ENCODE measurements around the gene MOV10L1.
"Not testable (repeated sequence)": the region's sequence is repeated elsewhere in the genome, so short reads cannot be mapped to it uniquely, and the experiment has no call there.

Gene MOV10L1

DNA sequence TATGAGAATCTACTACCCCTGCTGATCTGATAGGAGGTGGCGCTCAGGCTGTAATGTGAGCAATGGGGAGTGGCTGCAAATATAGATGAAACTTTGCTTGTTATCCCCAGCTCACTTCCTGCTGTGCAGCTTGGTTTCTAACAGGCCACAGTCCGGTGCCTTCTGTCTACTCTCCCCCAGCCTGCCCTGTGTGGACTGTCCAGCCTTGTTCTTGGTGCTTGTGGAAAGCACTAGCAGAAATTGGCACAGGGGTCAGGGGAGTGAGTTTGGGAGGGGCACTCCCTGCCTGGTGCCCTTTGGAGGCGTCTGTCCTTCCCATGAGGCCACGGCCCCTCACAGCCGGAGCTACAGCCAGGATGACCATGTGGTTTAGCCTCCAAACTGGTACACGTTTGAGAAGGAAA, 14.3 kb downstream of the MOV10L1 start:
- DNase-seq (ENCODE audit: low read depth, low spot score) = no peak

DNA sequence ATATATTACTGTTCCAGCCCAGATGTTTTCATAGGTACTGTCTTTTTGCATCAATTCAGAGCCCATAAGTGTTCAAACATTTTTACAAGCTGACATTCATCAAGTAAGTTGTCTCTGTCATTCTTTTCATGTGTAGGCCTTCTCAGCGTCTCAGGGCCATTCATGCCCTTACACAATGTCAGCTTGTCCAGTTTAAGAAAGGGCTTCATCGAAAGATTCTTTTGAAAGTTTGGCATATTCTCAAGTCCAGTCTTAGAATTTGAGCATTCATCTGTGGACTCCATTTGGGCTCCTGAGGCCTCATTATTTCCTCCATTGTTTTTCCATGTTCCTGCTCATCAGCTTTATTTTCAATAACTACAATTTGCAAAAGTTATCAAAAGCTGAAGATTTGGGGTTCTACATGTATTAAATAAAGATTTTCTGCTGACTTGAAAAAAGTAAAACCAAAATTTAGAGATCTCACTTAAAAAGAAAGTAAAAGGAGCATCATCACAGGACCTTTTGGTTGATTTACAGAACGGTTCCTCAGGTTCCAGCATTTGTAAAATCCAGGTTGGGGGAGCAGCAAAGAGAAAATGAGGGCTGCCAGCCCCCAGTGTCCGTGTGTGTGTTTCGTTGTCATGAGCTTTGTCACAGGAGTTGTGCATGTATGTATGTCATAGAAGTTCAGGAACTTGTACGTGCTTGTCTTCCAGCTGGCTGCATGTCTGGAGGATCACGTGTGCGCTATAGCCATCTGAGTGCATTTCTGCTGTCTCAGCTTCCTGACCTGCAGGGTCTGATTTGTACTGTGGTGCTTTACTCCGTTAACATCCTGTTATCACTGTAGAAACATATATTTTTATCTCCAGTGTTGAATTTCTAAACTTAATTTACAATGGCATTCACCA, 15.6 kb downstream of the MOV10L1 start:
- DNase-seq (ENCODE audit: low read depth, low spot score) = no peak

DNA sequence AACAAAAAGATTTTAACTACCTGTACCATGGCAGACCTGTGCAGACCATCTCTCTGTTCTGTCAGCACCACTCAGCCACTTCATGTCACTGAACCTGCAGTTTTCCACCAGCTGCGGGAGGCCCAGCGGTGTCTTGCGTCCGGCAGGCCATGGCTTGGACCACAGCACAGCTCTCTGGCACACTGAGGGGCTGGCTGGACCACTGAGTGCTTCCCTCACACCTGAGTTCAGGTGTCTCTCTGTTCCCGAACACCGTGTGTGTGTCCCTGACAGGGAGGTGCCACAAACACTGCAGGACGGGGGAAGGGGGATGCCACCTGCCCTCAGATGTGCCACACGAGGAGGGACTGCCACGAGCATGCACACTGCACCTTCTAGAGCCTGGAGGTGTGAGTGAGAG, 17.7 kb downstream of the MOV10L1 start:
- DNase-seq (ENCODE audit: low read depth, low spot score) = no peak

DNA sequence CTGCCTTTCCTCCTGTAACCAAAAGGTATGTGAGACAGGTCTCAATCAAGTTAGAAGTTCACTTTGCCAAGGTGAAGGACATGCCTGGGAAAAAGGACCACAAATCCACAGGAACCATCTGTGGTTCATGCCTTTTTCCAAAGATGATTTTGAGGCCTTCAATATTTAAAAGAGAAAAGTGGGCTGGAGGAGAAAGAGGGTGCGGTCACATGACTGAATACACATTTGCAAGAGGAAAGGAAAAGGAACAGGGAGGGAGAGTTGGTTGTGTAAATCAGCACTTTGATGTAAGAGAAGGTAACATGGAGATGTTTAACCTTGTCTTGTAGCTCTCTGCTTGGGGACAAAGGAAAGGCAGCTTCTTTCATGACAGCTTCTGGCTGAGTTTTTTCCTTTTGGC, 21.2 kb downstream of the MOV10L1 start:
- DNase-seq (ENCODE audit: low read depth, low spot score) = no peak

DNA sequence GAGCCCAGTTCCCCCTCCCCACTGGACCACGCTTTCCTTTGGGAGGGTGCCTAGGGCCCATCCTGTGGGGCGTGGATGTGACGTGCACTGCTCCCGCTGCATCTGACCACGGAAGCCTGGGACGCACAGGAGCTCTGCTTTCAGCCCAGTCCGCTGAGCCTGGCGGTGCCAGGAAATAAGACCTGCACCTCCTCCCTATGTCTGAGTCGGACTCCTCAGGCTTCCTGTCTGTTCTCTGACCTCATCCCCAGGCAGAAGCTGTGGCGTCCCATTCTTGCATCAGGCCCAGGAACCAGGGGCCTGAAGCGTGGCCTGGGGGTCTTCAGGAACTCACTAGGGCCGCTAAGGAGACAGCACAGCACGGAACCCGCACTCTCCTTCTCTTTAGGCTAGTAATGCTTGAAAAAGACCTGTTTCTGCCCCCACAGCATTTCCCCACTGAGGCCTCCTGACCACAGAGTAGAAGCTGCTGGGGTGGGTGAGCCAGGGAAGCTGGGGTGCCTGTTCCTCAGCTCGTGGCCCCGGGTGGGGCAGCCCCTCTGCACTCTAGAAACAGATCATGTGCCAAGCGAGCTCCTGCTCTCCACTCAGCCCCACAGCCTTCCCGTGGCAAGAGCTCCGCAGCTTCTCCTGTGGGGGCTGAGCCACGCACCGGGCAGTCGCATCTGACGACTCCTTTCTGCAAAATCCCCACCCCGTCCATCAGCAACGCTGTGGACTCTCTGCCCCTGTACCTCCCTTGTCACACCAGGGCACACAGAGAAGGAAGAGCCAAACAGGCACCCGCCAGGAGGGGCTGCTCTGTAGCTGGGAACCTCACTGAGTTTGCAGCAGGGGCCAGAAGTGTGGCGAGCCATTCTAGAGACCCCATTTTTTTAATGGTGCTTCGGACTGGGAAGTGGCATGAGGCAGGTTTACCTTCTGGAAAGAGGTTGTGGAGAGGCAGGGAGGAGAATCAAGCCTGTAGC, 22.6 kb downstream of the MOV10L1 start:
- DNase-seq (ENCODE audit: low read depth, low spot score) = no peak

DNA sequence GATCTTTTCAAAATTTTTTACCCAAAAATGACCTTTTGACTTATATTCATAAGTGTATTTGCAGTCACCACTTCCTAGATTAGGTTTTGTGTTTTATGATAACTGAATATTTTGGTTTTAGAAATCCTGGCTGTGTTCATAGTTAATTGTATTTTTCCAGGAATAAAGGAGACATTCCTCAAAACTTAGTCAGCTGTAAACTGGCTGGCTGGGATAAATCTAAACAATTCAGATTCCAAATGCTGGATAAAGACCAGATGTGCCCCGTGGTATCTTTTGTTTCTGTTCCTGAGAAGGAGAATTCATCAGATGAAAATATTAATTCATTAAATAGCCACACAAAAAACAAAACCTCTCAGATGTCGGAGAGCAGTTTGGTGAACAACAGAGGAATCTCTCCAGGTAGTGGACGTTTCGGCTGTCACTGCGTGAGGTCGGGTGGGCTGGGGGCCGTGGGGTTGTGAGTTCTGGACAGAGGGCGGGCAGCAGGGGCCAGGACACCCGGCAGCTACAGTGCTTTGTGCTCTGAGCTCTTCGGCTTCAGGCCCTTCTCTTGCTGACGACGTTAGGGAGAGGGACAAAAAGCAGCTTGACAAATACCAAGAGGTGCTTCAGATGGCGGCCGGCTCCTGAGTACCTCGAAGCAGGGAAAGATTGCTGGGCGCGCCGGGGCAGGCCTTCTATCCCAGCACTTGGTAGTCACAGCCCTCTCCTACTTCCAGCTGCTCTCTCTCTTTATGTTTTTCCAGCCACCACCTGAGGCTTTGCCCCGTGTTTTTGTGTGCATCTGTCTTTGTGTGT, 24.6 kb downstream of the MOV10L1 start:
- no peak for DNase-seq (ENCODE audit: low read depth, low spot score)

DNA sequence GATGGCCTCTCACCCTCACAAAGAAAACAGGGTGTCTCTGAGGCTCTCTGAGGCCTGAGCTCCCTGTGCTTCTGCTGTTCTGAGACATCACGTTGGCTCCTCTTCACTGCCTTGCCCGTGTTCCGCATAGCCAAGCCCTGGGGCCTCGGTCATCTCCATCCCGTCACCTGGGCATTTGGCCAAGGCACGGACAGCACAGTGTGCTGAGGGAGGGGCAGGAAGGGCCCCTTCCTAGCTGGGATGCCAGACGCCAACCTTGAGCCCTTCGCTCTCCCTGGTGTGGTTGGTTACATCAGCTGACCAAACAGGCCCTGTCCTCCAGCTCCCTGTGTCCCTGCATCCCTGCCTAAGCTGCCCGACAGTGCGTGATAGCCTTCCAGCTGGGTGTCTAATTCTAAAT, 25.9 kb downstream of the MOV10L1 start:
- DNase-seq (ENCODE audit: low read depth, low spot score) = no peak

DNA sequence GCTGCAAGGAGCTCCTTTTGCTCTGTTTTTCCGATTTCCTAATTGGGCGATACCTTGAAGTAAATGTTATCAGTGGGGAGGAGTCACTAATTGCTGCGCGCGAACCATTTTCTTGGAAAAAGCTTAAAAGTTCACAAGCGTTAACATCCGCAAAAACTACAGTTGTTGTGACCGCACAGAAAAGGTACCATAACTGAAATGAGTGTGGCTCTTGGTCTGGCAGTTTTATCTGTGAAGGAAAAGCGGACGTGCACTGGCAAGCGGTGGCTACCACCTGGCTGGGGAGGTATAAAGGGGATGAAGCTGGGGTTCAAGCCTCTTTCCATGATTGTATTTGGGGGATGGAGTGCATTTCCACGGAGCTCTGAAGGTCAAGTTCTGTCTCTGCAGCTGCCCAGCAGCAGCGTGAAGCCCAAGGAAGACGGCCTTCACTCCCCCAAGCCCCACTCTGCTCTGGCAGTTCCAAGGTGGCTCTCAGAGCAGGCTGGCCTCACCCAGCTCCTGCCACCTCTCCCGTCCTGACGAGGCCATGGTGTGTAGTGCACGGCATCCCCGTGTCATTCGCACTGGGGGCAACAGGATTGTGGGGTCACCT, 27.5 kb downstream of the MOV10L1 start:
- DNase-seq (ENCODE audit: low read depth, low spot score) = no peak

DNA sequence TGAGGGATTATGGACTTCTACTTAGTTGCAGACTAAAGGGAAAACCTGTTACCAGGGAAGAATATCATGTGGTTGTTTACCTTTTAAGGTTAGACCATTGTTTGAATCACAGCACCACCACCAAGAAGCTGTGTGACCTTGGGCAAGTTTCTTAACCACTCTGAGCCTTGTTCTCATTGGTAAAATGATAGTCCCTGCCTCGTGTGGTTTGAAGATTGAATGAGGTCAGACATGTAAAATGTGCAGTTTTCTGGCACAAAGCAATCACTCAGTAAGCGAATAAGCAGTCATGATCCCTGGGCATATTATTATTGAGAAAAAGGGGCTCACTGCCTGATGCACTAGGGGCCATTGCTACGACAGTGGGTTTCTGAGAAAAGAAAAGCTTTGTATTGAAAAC, 28.3 kb downstream of the MOV10L1 start:
- no peak for DNase-seq (ENCODE audit: low read depth, low spot score)

DNA sequence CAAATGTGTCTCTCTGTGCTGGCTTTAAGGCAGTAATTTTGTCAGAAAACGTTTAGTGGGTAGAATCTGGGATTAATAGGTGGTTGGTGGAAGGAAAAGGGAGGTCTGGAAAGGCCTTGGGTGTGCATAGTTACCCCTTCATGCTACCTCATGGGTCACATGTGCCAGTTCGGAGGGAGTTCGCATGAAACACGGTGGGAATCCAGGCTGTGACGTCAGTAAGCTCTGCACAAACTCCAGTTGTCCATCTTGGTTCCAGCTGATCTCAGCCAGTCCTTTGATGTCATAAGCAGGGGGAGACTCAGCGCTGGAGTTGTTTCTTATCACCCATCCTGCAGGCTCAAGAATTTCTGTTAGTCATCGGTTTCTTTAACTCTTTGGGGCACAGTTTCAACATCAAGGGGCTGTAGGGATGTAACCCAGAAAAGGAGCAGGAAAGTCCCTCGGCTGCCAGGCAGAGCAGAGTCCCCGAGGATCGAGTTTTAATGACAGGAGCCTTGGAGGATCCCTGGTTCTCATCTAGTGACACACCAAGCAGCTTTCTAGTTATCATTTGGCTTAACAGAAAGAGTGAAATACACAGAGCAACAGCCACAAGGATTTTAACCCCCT, 28.9 kb downstream of the MOV10L1 start:
- DNase-seq (ENCODE audit: low read depth, low spot score) = peak; percentile 83

DNA sequence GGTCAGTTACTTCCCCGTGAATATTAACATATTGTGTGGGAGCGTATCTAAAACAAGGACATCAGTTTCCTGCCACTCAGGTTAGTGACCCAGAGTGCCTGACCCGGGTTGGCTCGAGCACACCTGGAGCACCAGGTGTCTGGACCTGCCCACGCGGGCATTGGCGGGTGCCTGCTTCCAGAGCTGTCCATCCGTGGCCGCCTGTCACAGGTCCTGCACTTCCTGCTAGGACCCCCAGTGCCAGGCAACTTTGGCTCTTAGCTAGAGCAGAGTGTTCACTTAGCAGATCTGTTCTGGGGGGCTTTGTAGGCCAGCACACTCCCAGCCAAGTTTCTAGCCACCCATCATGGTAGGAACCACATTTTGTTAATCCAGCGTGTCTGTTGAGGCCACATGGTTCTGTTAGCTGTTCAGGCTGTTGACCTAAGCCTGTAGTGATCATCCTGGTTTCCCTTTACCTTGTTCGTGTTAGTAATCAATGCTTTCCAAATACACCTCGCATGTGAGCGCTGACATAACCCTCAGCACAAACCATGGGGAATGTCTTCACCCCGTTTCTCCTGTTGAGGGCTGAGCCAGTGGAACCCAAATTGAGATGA, 29.5 kb downstream of the MOV10L1 start:
- DNase-seq (ENCODE audit: low read depth, low spot score) = no peak

DNA sequence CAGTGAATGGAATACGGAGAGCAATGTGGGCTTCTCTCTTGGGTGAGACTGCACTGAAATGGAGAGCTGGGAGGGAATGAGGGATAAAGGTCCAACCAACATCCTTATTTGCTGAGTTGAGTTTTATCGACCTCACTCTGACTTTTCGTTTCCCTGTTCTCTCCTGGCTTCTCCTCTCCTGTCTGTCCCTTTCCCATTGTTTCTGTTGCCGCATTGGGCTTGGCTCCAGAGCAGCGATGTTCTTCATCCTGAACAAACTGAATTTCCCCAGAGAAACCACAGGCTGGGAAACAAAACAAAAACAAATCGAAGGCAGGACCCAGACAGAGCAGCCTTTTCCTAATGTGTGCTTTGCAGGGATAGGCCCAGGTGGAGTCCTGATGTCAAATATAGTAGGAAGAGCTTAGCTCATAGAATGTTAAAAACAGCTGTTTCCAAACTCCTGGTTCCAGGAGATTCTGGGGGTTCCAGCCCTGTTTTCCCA, 30.0 kb downstream of the MOV10L1 start:
- DNase-seq (ENCODE audit: low read depth, low spot score) = no peak

DNA sequence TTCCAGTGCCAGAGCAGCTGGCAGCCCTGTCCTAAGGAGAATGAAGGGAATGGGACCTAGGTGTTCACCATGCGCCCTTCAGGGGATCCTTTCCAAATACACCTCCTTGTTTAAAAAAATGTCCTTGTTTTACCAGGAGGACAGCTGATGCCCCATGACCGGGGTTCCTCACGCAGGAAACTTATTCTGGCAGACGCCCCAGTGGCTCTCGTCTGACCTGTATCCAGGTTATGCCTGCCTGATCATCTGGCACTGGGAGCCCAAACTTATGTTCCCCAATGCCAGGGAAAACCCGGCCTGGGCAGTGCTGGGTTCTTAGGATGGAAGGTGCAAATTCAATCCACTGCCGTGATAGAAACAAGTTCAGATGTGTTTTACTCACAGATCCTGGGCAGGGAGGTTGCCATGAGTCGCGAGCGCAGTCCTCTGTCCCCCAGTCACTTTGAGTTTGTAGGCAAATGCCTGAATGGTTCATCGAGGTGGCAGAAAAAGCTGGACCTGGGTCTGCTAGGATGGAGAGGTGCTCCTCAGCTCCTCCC, 31.5 kb downstream of the MOV10L1 start:
- no peak for DNase-seq (ENCODE audit: low read depth, low spot score)

DNA sequence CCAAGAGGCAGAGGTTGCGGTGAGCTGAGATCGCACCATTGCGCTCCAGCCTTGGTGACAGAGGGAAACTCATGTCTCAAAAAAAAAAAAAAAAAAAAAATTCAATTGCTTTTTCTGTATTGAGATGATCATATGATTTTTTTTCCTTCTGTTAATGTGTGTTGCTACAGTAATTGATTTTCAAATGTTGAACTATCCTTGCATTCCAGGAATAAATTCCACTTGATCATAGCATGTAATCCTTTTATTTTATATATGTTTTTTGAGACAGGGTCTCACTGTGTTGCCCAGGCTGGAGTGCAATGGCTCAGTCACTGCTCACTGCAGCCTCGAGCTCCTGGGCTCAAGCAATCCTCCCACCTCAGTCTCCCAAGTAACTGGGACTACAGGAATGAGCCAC, 33.3 kb downstream of the MOV10L1 start:
- no peak for DNase-seq (ENCODE audit: low read depth, low spot score)

DNA sequence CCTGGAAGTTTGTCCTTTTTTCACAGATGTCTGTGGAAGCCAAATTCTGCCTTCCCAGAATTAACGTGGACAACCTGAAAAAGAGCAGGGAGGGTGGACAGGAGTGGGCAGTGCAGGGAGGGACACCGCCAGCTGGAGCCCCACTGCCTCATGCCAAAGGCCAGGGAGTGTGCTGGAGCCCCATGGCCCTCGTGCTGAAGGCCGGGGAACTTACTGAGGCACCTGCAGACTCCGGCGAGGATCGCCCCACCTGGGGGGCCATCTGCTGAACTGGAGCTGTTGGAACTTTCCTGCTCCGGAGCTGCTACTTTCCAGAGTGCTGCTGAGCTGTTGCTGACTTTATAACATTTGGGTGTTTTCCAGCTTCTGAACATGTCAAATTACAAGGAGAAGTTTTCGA, 35.2 kb downstream of the MOV10L1 start:
- DNase-seq (ENCODE audit: low read depth, low spot score) = no peak

DNA sequence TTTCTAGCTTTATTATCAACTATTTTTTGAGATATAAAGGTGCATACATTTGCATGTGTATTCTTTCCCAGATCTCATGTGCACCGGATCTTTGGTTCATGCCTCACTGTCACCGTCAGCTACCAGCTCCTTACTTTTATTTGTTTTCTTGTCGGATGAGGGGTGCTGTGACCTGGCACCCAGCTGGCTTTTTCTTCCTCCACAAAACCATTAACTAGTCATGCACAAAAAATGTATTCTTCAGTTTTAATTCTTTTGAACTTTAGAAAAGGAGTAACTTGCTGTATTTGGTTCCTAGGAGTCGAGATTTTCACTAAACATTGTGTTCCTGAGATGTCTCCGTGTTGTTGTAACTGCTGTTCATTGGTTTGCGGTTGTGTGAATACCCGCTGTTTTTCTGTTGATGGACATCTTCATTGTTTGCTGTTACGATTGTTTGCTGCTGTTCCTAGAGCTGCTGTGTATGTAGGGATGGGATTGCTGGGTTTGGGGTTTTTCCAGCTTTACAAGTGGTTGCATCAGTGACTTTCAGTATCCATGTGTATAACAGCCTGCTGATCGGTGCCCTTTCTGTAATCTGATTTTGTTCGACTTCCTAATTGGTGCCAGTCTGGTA, 39.4 kb downstream of the MOV10L1 start:
- DNase-seq (ENCODE audit: low read depth, low spot score) = no peak

DNA sequence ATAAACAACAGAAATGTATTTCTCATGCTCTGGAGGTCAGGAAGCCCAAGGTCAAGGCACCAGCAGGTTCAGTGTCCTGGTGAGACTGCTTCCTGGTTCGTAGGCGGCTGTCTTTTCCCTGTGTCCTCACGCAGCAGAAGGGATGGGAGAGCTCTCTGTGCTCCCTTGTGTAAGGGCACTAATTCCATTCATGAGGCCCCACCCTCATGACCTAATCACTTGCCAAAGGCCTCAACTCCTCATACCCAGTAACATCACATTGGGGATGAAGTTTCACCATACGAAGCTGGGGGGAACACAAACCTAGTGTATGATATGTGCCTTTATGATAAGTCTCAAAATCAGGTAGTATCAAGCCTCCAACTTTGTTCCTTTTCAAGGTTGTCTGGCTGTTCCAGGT, 42.1 kb downstream of the MOV10L1 start:
- DNase-seq (ENCODE audit: low read depth, low spot score) = no peak

DNA sequence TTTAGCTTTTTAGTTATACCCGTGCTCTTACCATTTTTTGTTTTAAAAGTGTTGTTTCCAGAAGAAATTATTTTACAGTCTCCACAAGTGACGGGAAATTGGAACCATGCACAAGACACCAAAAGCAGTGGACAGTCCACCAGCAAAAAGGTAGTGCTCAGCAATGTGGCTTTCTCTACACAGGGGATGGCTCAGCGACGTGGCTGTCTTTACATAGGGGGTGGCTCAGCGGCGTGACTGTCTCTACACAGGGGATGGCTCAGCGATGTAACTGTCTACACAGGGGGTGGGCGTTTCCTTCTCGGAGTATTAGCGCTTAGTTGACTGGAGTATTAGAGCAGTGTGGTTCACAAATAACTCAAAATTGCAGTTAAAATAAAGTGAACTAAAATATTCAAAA, 44.7 kb downstream of the MOV10L1 start:
- DNase-seq (ENCODE audit: low read depth, low spot score) = no peak

DNA sequence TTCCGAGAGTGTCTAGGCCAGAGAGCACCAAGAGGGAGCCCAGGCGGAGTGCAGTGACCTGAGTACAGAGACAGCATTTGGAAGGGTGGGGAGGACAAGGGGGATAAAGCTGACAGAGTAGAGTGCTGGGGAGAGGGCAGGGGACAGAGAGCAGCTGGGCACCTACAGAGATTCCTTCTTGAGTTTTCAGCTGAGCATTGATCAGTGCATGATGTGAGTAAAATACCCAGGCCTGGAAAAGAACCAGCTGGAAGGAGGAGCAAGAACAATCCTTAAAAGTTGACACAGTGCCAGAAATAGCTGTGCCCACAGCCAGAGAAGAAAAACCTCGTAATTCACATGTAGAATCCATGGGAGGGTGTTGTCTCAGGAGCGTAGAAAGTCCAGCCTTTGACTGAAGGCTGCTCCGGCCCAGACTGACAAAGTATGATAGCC, 46.8 kb downstream of the MOV10L1 start:
- DNase-seq (ENCODE audit: low read depth, low spot score) = no peak

DNA sequence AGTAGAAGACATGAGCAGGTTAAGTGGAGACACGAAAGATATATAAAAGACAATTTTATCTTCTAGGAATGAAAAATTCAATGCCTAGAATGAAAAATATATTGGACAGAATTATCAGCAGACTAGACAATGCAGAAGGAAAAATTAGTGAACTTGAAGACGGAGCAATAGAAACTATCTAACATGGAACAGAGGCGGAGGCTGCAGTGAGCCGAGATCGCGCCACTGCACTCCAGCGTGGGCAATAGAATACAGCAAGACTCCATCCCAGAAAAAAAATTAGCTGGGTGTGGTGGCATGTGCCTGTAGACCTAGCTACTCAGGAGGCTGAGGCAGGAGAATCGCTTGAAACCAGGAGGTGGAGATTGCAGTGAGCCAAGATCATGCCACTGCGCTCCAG, 47.5 kb downstream of the MOV10L1 start:
- not testable (repeated sequence) for DNase-seq (ENCODE audit: low read depth, low spot score)
